Panc1 (cell line): ENCODE data around the gene HNRNPA2B1. TPM values are rescaled to one million over a fixed set of nuclear protein-coding genes. Genes with fewer than 3 reads are reported as not detected.
"Not testable (repeated sequence)": the region's sequence is repeated elsewhere in the genome, so short reads cannot be mapped to it uniquely, and the experiment has no call there.

ENCODE experiments used
- ATAC-seq: fragments of 200-7000 bp; cut with Tn5 transposase; 2 replicates; pipeline ENCODE4 v1.9.1; 2020; ENCODE audit warnings: mild to moderate bottlenecking, moderate library complexity
- BruUV-seq: library from RNA; stranded (reverse); fragments of 400-500 nt; replicated peaks from 2 replicates; lab custom pipeline; 2021; lab: Mats Ljungman, UMichigan
- CTCF ChIA-PET: fragments of 300-600 bp; sonication (Branson Sonifier 250); formaldehyde crosslinking; loops from one replicate; lab custom pipeline; 2022; ENCODE audit warnings: antibody characterized with exemption; lab: Charles Lee
- POLR2A ChIA-PET: fragments of 300-600 bp; sonication (Branson Sonifier 250); formaldehyde crosslinking; loops from one replicate; lab custom pipeline; 2022; ENCODE audit warnings: antibody characterized with exemption; lab: Charles Lee
- DNase-seq: peaks from one replicate; pipeline ENCODE4 v3.0.0-alpha.2; 2010; ENCODE audit warnings: low read depth, low spot score
- H3K27ac ChIP-seq: 2 replicates; pipeline ENCODE4 v1.5.1; 2011; ENCODE audit warnings: mild to moderate bottlenecking, low read length, inconsistent platforms
- H3K27me3 ChIP-seq: fragments of 200-500 bp; sonication (Bioruptor generic); 2 replicates; pipeline ENCODE4 v1.6.0; 2014; ENCODE audit warnings: low read length, inconsistent platforms; ENCODE audit not compliant: control insufficient read depth, insufficient read depth
- H3K36me3 ChIP-seq: fragments of 200-500 bp; sonication (Bioruptor generic); 2 replicates; pipeline ENCODE4 v1.5.1; 2014; ENCODE audit warnings: inconsistent platforms, mild to moderate bottlenecking, low read length, moderate library complexity; ENCODE audit not compliant: control insufficient read depth, insufficient read depth
- H3K4me1 ChIP-seq: 2 replicates; pipeline ENCODE4 v1.5.1; 2011; ENCODE audit warnings: inconsistent platforms, mild to moderate bottlenecking, low read length, moderate library complexity; ENCODE audit not compliant: control insufficient read depth, insufficient read depth
- H3K4me3 ChIP-seq, 2 experiments: 2 replicates each; pipeline ENCODE4 v1.5.1; 2011 to 2012; ENCODE audit warnings: low read depth in 2 of 2, low read length in 2 of 2, mild to moderate bottlenecking in 2 of 2, inconsistent platforms in 1 of 2, moderate library complexity in 1 of 2
- H3K9me3 ChIP-seq: fragments of 200-500 bp; sonication (Bioruptor generic); 2 replicates; pipeline ENCODE4 v1.5.1; 2014; ENCODE audit warnings: low read depth, mild to moderate bottlenecking, inconsistent platforms, low read length, moderate library complexity; ENCODE audit not compliant: control insufficient read depth, insufficient read depth
- CTCF ChIP-seq: fragments of 450-650 bp; IDR thresholded peaks from 2 replicates; pipeline ENCODE4 v1.5.1; 2017; ENCODE audit warnings: mild to moderate bottlenecking
- POLR2AphosphoS5 ChIP-seq: IDR thresholded peaks from 2 replicates; pipeline ENCODE4 v1.6.1; 2012; ENCODE audit warnings: mild to moderate bottlenecking, low read depth, low read length, moderate library complexity
- in situ Hi-C: cut with HindIII; loops from 2 replicates; pipeline ENCODE4 v1.10.0; 2016; ENCODE audit warnings: low sequenced_read_pairs, low pct_unique_long_range_greater_than_20kb
- intact Hi-C: fragments of 100-400 bp; cut with micrococcal nuclease; formaldehyde crosslinking; loops from one replicate; pipeline ENCODE4 v1.10.0; 2022; ENCODE audit not compliant: unreplicated experiment
- total RNA-seq: library from RNA; stranded (reverse); gene quantifications from one replicate; pipeline ENCODE4 v1.2.1, GENCODE V29; 2021; ENCODE audit not compliant: unreplicated experiment
- TF ChIP-seq, protein P1 (sequence below), 2 experiments: IDR thresholded peaks; 2 replicates each; pipeline ENCODE4 v1.6.1; 2011 to 2012; ENCODE audit warnings: low read depth in 2 of 2, control low read depth in 1 of 2, low read length in 1 of 2, mild to moderate bottlenecking in 1 of 2, moderate library complexity in 1 of 2; ENCODE audit not compliant: insufficient read depth in 1 of 2

HNRNPA2B1 gene
- total RNA-seq, 1 experiment from 2014 or later, result 819 TPM

GRCh38 chr7:26184281-26185101 is 16.1 kb downstream of the HNRNPA2B1 start:
- H3K4me3 ChIP-seq, POLR2A ChIA-PET, in situ Hi-C loops, ATAC-seq, H3K27me3 ChIP-seq, DNase-seq, H3K9me3 ChIP-seq: not testable (repeated sequence)
- TSS peak; percentile 1 for BruUV-seq
- intact Hi-C loops, result loop anchor here (5.0 to 10.0 kb wide), 4 partner anchors 92 to 292 kb away; no protein-coding TSS in a partner anchor
- peak overlapping the region; percentile 51; the same call in 1 of the 2 replicates for H3K27ac ChIP-seq
- peak; percentile 45 for TF ChIP-seq POLR2AphosphoS5
- CTCF ChIA-PET, result interaction anchor here (2.3 kb wide), 1 partner anchor 292 kb away, joined by 4 read pairs; no protein-coding TSS in a partner anchor
- H3K36me3 ChIP-seq, result peaks cover 15% of the 10 kb centered on the region
- peaks cover 72% of the 10 kb centered on the region for H3K4me1 ChIP-seq

DNA sequence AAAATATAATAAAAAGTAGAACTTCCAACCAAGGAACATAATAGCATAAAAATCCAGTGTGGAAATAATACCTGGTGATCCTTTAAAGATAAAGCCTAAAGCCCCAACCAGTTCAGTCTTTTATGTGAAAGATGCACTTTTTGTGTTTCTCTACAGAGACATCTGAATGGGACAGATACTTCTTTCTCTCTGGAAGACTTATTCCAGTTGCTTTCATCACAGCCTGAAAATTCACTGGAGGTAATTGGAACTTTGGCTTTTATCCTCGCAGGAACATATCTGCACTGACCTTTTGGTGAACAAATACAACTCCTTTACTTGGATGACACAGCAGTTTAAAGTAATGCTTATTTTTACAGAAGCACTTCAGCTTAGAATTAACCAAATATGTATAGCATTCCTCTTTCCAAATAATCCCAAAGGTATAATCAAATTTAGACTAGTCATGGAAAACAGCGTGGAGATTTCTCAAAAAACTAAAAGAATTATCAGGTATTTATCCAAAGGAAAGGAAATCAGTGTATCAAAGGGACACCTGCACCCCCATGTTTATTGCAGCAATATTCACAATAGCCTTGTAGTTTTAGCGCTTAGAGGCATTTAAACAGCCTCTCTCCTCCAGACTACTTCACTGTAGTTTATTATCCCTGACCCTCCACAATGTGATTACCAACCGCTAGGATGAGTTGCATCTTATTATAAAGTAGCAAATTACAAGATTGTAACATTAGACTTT is 16.8 kb downstream of the HNRNPA2B1 start:
- H3K9me3 ChIP-seq, result no peaks in the 10 kb centered on the region
- TF ChIP-seq POLR2AphosphoS5, result peak; percentile 17; the same call in 1 of the 2 replicates
- TF ChIP-seq, protein P1, sequence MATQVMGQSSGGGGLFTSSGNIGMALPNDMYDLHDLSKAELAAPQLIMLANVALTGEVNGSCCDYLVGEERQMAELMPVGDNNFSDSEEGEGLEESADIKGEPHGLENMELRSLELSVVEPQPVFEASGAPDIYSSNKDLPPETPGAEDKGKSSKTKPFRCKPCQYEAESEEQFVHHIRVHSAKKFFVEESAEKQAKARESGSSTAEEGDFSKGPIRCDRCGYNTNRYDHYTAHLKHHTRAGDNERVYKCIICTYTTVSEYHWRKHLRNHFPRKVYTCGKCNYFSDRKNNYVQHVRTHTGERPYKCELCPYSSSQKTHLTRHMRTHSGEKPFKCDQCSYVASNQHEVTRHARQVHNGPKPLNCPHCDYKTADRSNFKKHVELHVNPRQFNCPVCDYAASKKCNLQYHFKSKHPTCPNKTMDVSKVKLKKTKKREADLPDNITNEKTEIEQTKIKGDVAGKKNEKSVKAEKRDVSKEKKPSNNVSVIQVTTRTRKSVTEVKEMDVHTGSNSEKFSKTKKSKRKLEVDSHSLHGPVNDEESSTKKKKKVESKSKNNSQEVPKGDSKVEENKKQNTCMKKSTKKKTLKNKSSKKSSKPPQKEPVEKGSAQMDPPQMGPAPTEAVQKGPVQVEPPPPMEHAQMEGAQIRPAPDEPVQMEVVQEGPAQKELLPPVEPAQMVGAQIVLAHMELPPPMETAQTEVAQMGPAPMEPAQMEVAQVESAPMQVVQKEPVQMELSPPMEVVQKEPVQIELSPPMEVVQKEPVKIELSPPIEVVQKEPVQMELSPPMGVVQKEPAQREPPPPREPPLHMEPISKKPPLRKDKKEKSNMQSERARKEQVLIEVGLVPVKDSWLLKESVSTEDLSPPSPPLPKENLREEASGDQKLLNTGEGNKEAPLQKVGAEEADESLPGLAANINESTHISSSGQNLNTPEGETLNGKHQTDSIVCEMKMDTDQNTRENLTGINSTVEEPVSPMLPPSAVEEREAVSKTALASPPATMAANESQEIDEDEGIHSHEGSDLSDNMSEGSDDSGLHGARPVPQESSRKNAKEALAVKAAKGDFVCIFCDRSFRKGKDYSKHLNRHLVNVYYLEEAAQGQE (IDR thresholded peaks at IDR 0.05; ENCODE audit: insufficient read depth in 1 of 2, low read depth in 2 of 2, low read length in 1 of 2), result no peak
- H3K27me3 ChIP-seq, result no peaks in the 10 kb centered on the region
- H3K27ac ChIP-seq, result peak overlapping the region; percentile 8
- in situ Hi-C loops (no loop called here), intact Hi-C loops (loop anchor here (5.0 to 10.0 kb wide), 4 partner anchors 91 to 291 kb away; no protein-coding TSS in a partner anchor)
- DNase-seq (no peak), ATAC-seq (no peak)
- ChIA-PET CTCF (interaction anchor here (0.6 to 2.3 kb wide), 4 partner anchors 72 to 291 kb away, joined by 3 to 4 read pairs (median 4); no protein-coding TSS in a partner anchor), POLR2A (no interaction called here)
- H3K36me3 ChIP-seq, result peaks cover 7% of the 10 kb centered on the region
- H3K4me3 ChIP-seq, result no peak overlapping the region
- BruUV-seq, result no TSS peak
- peaks cover 64% of the 10 kb centered on the region for H3K4me1 ChIP-seq

DNA sequence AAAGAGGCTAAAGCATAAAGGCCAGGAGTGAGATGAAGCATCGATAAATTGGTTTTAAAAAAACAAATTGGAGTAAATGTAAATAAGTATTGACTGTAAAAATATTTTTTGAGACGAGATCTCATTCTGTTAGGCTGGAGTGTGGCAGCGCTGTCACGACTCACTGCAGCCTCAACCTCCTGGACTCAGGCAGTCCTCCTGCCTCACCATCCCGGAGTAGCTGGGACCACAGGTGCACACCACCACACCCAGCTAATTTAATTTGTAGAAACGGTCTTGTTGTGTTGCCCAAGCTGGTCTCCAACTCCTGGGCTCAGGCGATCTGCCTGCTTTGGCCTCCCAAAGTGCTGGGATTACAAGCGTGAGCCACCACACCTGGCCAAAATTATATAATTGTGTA is 17.8 kb downstream of the HNRNPA2B1 start:
- peak; percentile 25 for ATAC-seq
- Histone ChIP-seq H3K4me3 (no peak overlapping the region), H3K9me3 (no peaks in the 10 kb centered on the region), H3K36me3 (peaks cover 5% of the 10 kb centered on the region; the same call in 1 of the 2 replicates), H3K4me1 (peaks cover 54% of the 10 kb centered on the region), H3K27me3 (no peaks in the 10 kb centered on the region), H3K27ac (peak overlapping the region; percentile 4; the same call in 1 of the 2 replicates)
- intact Hi-C loops (loop anchor here (5.0 to 10.0 kb wide), 4 partner anchors 90 to 290 kb away; no protein-coding TSS in a partner anchor), in situ Hi-C loops (no loop called here)
- no peak for DNase-seq
- no peak for TF ChIP-seq CTCF
- TF ChIP-seq, protein P1 (IDR thresholded peaks at IDR 0.05; ENCODE audit: insufficient read depth in 1 of 2, low read depth in 2 of 2, low read length in 1 of 2), result no peak; a peak in 1 of 4 replicates
- ChIA-PET CTCF (interaction anchor here (1.0 to 1.1 kb wide), 2 partner anchors 92 to 183 kb away, joined by 3 to 4 read pairs; no protein-coding TSS in a partner anchor), POLR2A (interaction anchor here (0.7 to 0.8 kb wide), 2 partner anchors 8 to 17 kb away, joined by 3 to 4 read pairs; no protein-coding TSS in a partner anchor)
- no TSS peak for BruUV-seq
